IMR-90 (cell line): ENCODE results near the gene TAS1R1. TPM values are rescaled to one million over a fixed set of nuclear protein-coding genes. Genes with fewer than 3 reads are reported as not detected.

ENCODE experiments used
- ATAC-seq: fragments of 200-7000 bp; cut with Tn5 transposase; 2 replicates; pipeline ENCODE4 v1.9.1; 2020; ENCODE audit warnings: low read depth, mild to moderate bottlenecking, moderate library complexity
- BruUV-seq: library from RNA; stranded (reverse); fragments of 400-500 nt; replicated peaks from 2 replicates; lab custom pipeline; 2021; lab: Mats Ljungman, UMichigan
- CTCF ChIA-PET: fragments of 300-600 bp; formaldehyde crosslinking; extraction: SDS; loops from one replicate; lab custom pipeline; 2021; ENCODE audit warnings: antibody characterized with exemption; lab: Yijun Ruan, JAX
- POLR2A ChIA-PET: fragments of 300-600 bp; sonication (Branson Sonifier 250); formaldehyde crosslinking; loops from one replicate; lab custom pipeline; 2022; ENCODE audit warnings: antibody characterized with exemption; ENCODE audit not compliant: unreplicated experiment; lab: Charles Lee
- DNase-seq: peaks from one replicate; pipeline ENCODE4 v3.0.0; 2013
- H2AFZ ChIP-seq: replicated peaks from 2 replicates; pipeline ENCODE3; 2013; ENCODE audit warnings: low read length, mild to moderate bottlenecking; ENCODE audit not compliant: poor library complexity
- H2AK5ac ChIP-seq: 2 replicates; pipeline ENCODE4 v1.6.1; 2013; ENCODE audit warnings: low read depth, low read length, inconsistent platforms
- H2AK9ac ChIP-seq: replicated peaks from 2 replicates; pipeline ENCODE3; 2013; ENCODE audit warnings: mild to moderate bottlenecking, low read depth, low read length, moderate library complexity; ENCODE audit not compliant: poor library complexity
- H2BK120ac ChIP-seq: 2 replicates; pipeline ENCODE4 v1.6.1; 2013; ENCODE audit warnings: low read depth, low read length, inconsistent platforms
- H2BK15ac ChIP-seq: 3 replicates; pipeline ENCODE4 v1.6.1; 2013; ENCODE audit warnings: low read depth, low read length, inconsistent platforms
- H2BK20ac ChIP-seq: 2 replicates; pipeline ENCODE4 v1.6.1; 2013; ENCODE audit warnings: low read depth, mild to moderate bottlenecking, inconsistent platforms, low read length, moderate library complexity
- H2BK5ac ChIP-seq: 2 replicates; pipeline ENCODE4 v1.6.1; 2013; ENCODE audit warnings: mild to moderate bottlenecking, low read depth, low read length, inconsistent platforms; ENCODE audit not compliant: poor library complexity, severe bottlenecking
- H3K14ac ChIP-seq: replicated peaks from 2 replicates; pipeline ENCODE4 v1.6.1; 2013; ENCODE audit warnings: low read depth, low read length, inconsistent platforms
- H3K18ac ChIP-seq: 2 replicates; pipeline ENCODE4 v1.6.1; 2013; ENCODE audit warnings: low read depth, low read length, control low read depth
- H3K23ac ChIP-seq: 2 replicates; pipeline ENCODE4 v1.6.1; 2013; ENCODE audit warnings: low read depth, low read length, inconsistent platforms
- H3K27ac ChIP-seq: 2 replicates; pipeline ENCODE4 v1.5.1; 2013; ENCODE audit warnings: mild to moderate bottlenecking, control low read depth, low read length; ENCODE audit not compliant: insufficient read depth
- H3K27me3 ChIP-seq: 2 replicates; pipeline ENCODE4 v1.6.1; 2013; ENCODE audit warnings: low read length; ENCODE audit not compliant: control insufficient read depth, insufficient read depth
- H3K36me3 ChIP-seq: 2 replicates; pipeline ENCODE4 v1.6.1; 2013; ENCODE audit warnings: low read length, mixed read lengths; ENCODE audit not compliant: control insufficient read depth, insufficient read depth
- H3K4ac ChIP-seq: 2 replicates; pipeline ENCODE4 v1.6.1; 2013; ENCODE audit warnings: low read depth, low read length, inconsistent platforms
- H3K4me1 ChIP-seq: 2 replicates; pipeline ENCODE4 v1.6.1; 2013; ENCODE audit warnings: low read length, mixed read lengths; ENCODE audit not compliant: control insufficient read depth, insufficient read depth
- H3K4me2 ChIP-seq: 2 replicates; pipeline ENCODE4 v1.6.1; 2013; ENCODE audit warnings: low read depth, mild to moderate bottlenecking, control low read depth, low read length, moderate library complexity
- H3K4me3 ChIP-seq: 2 replicates; pipeline ENCODE4 v1.5.1; 2013; ENCODE audit warnings: low read depth, mild to moderate bottlenecking, control low read depth, low read length, moderate library complexity; ENCODE audit not compliant: insufficient read depth
- H3K56ac ChIP-seq: 2 replicates; pipeline ENCODE4 v1.6.1; 2013; ENCODE audit warnings: low read length, inconsistent platforms; ENCODE audit not compliant: insufficient read depth; ENCODE audit errors: extremely low read depth
- H3K79me1 ChIP-seq, 2 experiments: 2 replicates each; pipeline ENCODE4 v1.6.1; 2013; ENCODE audit warnings: low read length in 2 of 2, inconsistent platforms in 1 of 2, low read depth in 1 of 2
- H3K9ac ChIP-seq: 2 replicates; pipeline ENCODE4 v1.6.1; 2013; ENCODE audit warnings: low read depth, low read length, control low read depth
- H3K9me1 ChIP-seq: 2 replicates; pipeline ENCODE4 v1.6.1; 2013; ENCODE audit warnings: low read length, inconsistent platforms; ENCODE audit not compliant: insufficient read depth
- H3K9me3 ChIP-seq: 2 replicates; pipeline ENCODE4 v1.6.1; 2013; ENCODE audit warnings: low read length; ENCODE audit not compliant: control insufficient read depth, insufficient read depth
- H4K20me1 ChIP-seq: 2 replicates; pipeline ENCODE4 v1.6.1; 2013; ENCODE audit warnings: low read length, inconsistent platforms; ENCODE audit not compliant: insufficient read depth
- H4K5ac ChIP-seq: 2 replicates; pipeline ENCODE4 v1.6.1; 2013; ENCODE audit warnings: mild to moderate bottlenecking, low read depth, low read length, control low read depth
- H4K8ac ChIP-seq, 2 experiments: 2 replicates each; pipeline ENCODE4 v1.6.1; 2013; ENCODE audit warnings: low read depth in 2 of 2, low read length in 2 of 2, control low read depth in 1 of 2, inconsistent platforms in 1 of 2
- H4K91ac ChIP-seq: 2 replicates; pipeline ENCODE4 v1.6.1; 2013; ENCODE audit warnings: low read depth, low read length, inconsistent platforms; ENCODE audit not compliant: insufficient read depth
- BHLHE40 ChIP-seq: fragments of 150-350 bp; IDR thresholded peaks from 2 replicates; pipeline ENCODE4 v1.6.1; 2016; ENCODE audit warnings: mild to moderate bottlenecking, low read depth, low read length
- CEBPB ChIP-seq: IDR thresholded peaks from 2 replicates; pipeline ENCODE4 v1.6.1; 2012; ENCODE audit warnings: low read depth, low read length, improper control_type of control experiment
- CHD1 ChIP-seq: IDR thresholded peaks from 2 replicates; pipeline ENCODE4 v1.6.1; 2012; ENCODE audit warnings: low read depth, low read length, improper control_type of control experiment
- FOS ChIP-seq: fragments of 150-350 bp; IDR thresholded peaks from 2 replicates; pipeline ENCODE4 v1.6.1; 2016; ENCODE audit warnings: low read depth, low read length
- MAFK ChIP-seq: IDR thresholded peaks from 2 replicates; pipeline ENCODE4 v1.6.1; 2012; ENCODE audit warnings: low read depth, low read length, improper control_type of control experiment
- MAZ ChIP-seq: IDR thresholded peaks from 2 replicates; pipeline ENCODE4 v1.6.1; 2012; ENCODE audit warnings: low read depth, mild to moderate bottlenecking, low read length, improper control_type of control experiment, moderate library complexity, borderline replicate concordance
- NFE2L2 ChIP-seq: fragments of 150-350 bp; IDR thresholded peaks from 2 replicates; pipeline ENCODE4 v1.6.1; 2016; ENCODE audit warnings: low read depth, mild to moderate bottlenecking, low read length
- POLR2A ChIP-seq: IDR thresholded peaks from 2 replicates; pipeline ENCODE4 v1.6.1; 2012; ENCODE audit warnings: mild to moderate bottlenecking, low read depth, low read length
- RAD21 ChIP-seq: IDR thresholded peaks from 2 replicates; pipeline ENCODE4 v1.6.1; 2012; ENCODE audit warnings: low read length, improper control_type of control experiment
- RFX5 ChIP-seq: IDR thresholded peaks from 2 replicates; pipeline ENCODE4 v1.8.0; 2012; ENCODE audit warnings: low read depth, mild to moderate bottlenecking, low read length, moderate library complexity
- SMC3 ChIP-seq: fragments of 150-350 bp; IDR thresholded peaks from 2 replicates; pipeline ENCODE4 v1.6.1; 2016; ENCODE audit warnings: low read depth, mild to moderate bottlenecking, antibody characterized with exemption, low read length, moderate library complexity
- WGBS, 2 experiments: methylation state at CpG; one replicate each; pipeline versions ENCODE4 v1.1.5 to v1.1.7; 2013; ENCODE audit warnings: missing lambda C conversion rate in 2 of 2; ENCODE audit not compliant: insufficient read length in 1 of 2; ENCODE audit errors: extremely low coverage in 2 of 2; 5-methylcytosine and 5-hydroxymethylcytosine counted together
- dilution Hi-C: fragments of 300-500 bp; cut with HindIII; formaldehyde crosslinking; loops from one replicate; pipeline ENCODE4 v1.14.3; 2018; ENCODE audit warnings: low sequenced_read_pairs; ENCODE audit not compliant: unreplicated experiment
- in situ Hi-C: fragments of 300-500 bp; cut with MboI; formaldehyde crosslinking; loops from 3 replicates; pipeline ENCODE4 v1.14.3; 2019; ENCODE audit warnings: low sequenced_read_pairs, inconsistent platforms, mixed read lengths
- intact Hi-C: fragments of 100-400 bp; cut with micrococcal nuclease; formaldehyde crosslinking; loops from 2 replicates; pipeline ENCODE4 v1.10.0; 2022
- polyA plus RNA-seq, 3 experiments: library from polyadenylated mRNA; depleted of rRNA; stranded (reverse); fragments of >200 nt; gene quantifications; 2 replicates each; pipeline ENCODE4 v1.2.3, GENCODE V29; 2012; ENCODE audit warnings: low replicate concordance in 1 of 3
- total RNA-seq: library from RNA; depleted of rRNA; stranded (reverse); fragments of >200 nt; gene quantifications from 2 replicates; pipeline ENCODE4 v1.2.3, GENCODE V29; 2012
- TF ChIP-seq, protein P1 (sequence below): fragments of 150-350 bp; IDR thresholded peaks from 2 replicates; pipeline ENCODE4 v1.6.1; 2017; ENCODE audit warnings: mild to moderate bottlenecking, antibody characterized with exemption, low read length, low read depth
- TF ChIP-seq, protein P2 (sequence below): fragments of 150-350 bp; IDR thresholded peaks from 2 replicates; pipeline ENCODE4 v1.6.1; 2016; ENCODE audit warnings: low read depth, mild to moderate bottlenecking, low read length, moderate library complexity, borderline replicate concordance
- TF ChIP-seq, protein P3 (sequence below): conservative IDR thresholded peaks from 2 replicates; pipeline ENCODE4 v1.5.1; 2012; ENCODE audit warnings: mild to moderate bottlenecking, low read depth, low read length, improper control_type of control experiment

Gene TAS1R1
- total and polyA plus RNA-seq, 2 of the 4 experiments (the other 2 are of a cell fraction), result 0.05 TPM; not detected in 1

DNA sequence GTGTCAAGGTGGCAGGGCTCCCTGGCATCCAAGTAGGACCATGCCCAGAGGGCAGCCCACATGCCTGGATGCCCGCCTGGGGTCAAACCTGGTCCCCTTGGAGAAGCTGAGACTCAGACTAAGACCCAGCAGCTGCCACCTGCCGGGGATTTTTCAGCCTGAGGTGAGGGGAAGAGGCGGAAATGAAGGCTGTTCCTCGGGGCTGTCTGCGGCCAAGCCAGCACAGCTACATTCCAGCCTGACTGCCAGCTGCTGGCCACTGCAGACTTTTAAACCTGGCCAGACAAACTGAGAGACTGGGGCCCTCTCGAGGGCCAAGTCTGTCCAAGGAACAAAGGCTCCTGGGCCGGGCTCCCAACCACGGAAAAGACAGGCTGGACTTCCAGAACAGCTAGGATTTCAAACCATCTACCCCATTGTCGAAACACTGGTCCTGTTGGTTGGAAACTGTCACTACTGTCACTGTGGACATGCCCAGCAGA, 41.7 kb upstream of the TAS1R1 start:
- in situ Hi-C loops (no loop called here), dilution Hi-C loops (no loop called here), intact Hi-C loops (no loop called here)
- Histone ChIP-seq H2BK5ac (no peak overlapping the region), H3K9me1 (peaks cover 6% of the 10 kb centered on the region; the same call in 1 of the 2 replicates), H3K27ac (no peak overlapping the region), H3K27me3 (no peaks in the 10 kb centered on the region; the same call in 1 of the 2 replicates), H3K9ac (no peak overlapping the region), H2AK5ac (no peak overlapping the region), H2BK120ac (no peak overlapping the region), H2AFZ (peak overlapping the region; percentile 13), H3K9me3 (no peaks in the 10 kb centered on the region), H3K18ac (no peak overlapping the region), H3K56ac (no peak overlapping the region), H2BK20ac (no peak overlapping the region), H3K4me3 (no peak overlapping the region), H2BK15ac (no peak overlapping the region; the same call in 2 of the 3 replicates), H4K5ac (no peak overlapping the region), H3K79me1 (no peaks in the 10 kb centered on the region), H3K23ac (no peak overlapping the region), H3K14ac (no peak overlapping the region), H3K4me2 (no peak overlapping the region), H4K8ac (no peak overlapping the region), H3K36me3 (no peaks in the 10 kb centered on the region), H4K20me1 (no peaks in the 10 kb centered on the region), H4K91ac (no peak overlapping the region), H3K4me1 (peaks cover 6% of the 10 kb centered on the region), H3K4ac (no peak overlapping the region), H2AK9ac (no peak overlapping the region)
- no peak for DNase-seq
- no peak for ATAC-seq
- BruUV-seq, result no TSS peak
- ChIA-PET POLR2A (no interaction called here), CTCF (interaction anchor here (1.7 kb wide), 1 partner anchor 10 kb away, joined by 6 read pairs; no protein-coding TSS in a partner anchor)
- WGBS, 2 experiments, result 80% methylated on average over 6 of the region's 9 CpGs; no CpG with 5 or more reads in 1 of the 2 experiments
- TF ChIP-seq RFX5 (no peak), MAFK (no peak), CHD1 (no peak), RAD21 (no peak), FOS (no peak), SMC3 (no peak), MAZ (no peak), POLR2A (no peak), NFE2L2 (no peak), BHLHE40 (no peak), CEBPB (no peak)
- TF ChIP-seq, protein P1, sequence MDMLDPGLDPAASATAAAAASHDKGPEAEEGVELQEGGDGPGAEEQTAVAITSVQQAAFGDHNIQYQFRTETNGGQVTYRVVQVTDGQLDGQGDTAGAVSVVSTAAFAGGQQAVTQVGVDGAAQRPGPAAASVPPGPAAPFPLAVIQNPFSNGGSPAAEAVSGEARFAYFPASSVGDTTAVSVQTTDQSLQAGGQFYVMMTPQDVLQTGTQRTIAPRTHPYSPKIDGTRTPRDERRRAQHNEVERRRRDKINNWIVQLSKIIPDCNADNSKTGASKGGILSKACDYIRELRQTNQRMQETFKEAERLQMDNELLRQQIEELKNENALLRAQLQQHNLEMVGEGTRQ, result no peak
- TF ChIP-seq, protein P2, sequence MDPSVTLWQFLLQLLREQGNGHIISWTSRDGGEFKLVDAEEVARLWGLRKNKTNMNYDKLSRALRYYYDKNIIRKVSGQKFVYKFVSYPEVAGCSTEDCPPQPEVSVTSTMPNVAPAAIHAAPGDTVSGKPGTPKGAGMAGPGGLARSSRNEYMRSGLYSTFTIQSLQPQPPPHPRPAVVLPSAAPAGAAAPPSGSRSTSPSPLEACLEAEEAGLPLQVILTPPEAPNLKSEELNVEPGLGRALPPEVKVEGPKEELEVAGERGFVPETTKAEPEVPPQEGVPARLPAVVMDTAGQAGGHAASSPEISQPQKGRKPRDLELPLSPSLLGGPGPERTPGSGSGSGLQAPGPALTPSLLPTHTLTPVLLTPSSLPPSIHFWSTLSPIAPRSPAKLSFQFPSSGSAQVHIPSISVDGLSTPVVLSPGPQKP, result no peak
- TF ChIP-seq, protein P3, sequence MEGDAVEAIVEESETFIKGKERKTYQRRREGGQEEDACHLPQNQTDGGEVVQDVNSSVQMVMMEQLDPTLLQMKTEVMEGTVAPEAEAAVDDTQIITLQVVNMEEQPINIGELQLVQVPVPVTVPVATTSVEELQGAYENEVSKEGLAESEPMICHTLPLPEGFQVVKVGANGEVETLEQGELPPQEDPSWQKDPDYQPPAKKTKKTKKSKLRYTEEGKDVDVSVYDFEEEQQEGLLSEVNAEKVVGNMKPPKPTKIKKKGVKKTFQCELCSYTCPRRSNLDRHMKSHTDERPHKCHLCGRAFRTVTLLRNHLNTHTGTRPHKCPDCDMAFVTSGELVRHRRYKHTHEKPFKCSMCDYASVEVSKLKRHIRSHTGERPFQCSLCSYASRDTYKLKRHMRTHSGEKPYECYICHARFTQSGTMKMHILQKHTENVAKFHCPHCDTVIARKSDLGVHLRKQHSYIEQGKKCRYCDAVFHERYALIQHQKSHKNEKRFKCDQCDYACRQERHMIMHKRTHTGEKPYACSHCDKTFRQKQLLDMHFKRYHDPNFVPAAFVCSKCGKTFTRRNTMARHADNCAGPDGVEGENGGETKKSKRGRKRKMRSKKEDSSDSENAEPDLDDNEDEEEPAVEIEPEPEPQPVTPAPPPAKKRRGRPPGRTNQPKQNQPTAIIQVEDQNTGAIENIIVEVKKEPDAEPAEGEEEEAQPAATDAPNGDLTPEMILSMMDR, result no peak
